Measurements from ENCODE around the gene NFAM1.

NFAM1 gene

GRCh38 chr22:42343121-42343454 lies 89.1 kb downstream of the NFAM1 start:
- Histone ChIP-seq H2AFZ (ENCODE audit: low read depth, low read length, severe bottlenecking) (no peak overlapping the region), H3K9ac (ENCODE audit: low read length) (no peak overlapping the region)
- TF ChIP-seq CTCF (IDR thresholded peaks at IDR 0.05; ENCODE audit: insufficient read depth, low read length, poor library complexity, severe bottlenecking), result no peak
- no peak for TF ChIP-seq EZH2phosphoT487 (conservative IDR thresholded peaks at IDR 0.05; ENCODE audit: low read length)

GRCh38 chr22:42342426-42343120 lies 89.6 kb downstream of the NFAM1 start:
- no peaks in the 10 kb centered on the region for H4K20me1 ChIP-seq (ENCODE audit: low read depth, low read length)
- no peaks in the 10 kb centered on the region for H3K9me2 ChIP-seq (replicated peaks; ENCODE audit: insufficient read depth, low read length)
- H3K27me3 ChIP-seq (ENCODE audit: low read length), result no peaks in the 10 kb centered on the region
- H3K4me3 ChIP-seq (ENCODE audit: insufficient read depth, low read length, poor library complexity, severe bottlenecking), result no peak overlapping the region
- no peaks in the 10 kb centered on the region for H3K79me2 ChIP-seq (ENCODE audit: insufficient read depth, low read length)
- H2AFZ ChIP-seq (ENCODE audit: low read depth, low read length, severe bottlenecking), result no peak overlapping the region
- no peaks in the 10 kb centered on the region for H3K36me3 ChIP-seq (ENCODE audit: low read length)
- no peaks in the 10 kb centered on the region for H3K9me3 ChIP-seq (ENCODE audit: insufficient read depth, low read length)
- no peak for TF ChIP-seq CTCF (IDR thresholded peaks at IDR 0.05; ENCODE audit: insufficient read depth, low read length, poor library complexity, severe bottlenecking)
- no peak for TF ChIP-seq EZH2phosphoT487 (conservative IDR thresholded peaks at IDR 0.05; ENCODE audit: low read length)
- H3K4me2 ChIP-seq (ENCODE audit: low read depth, low read length, poor library complexity, severe bottlenecking), result no peak overlapping the region
- no peaks in the 10 kb centered on the region for H3F3A ChIP-seq (ENCODE audit: insufficient read depth)
- H3K9ac ChIP-seq (ENCODE audit: low read length), result no peak overlapping the region
- no peak overlapping the region for H3K27ac ChIP-seq (ENCODE audit: low read depth, low read length)

More at GRCh38 chr22:42343121-42343454, 89.1 kb downstream of the NFAM1 start:
- H3F3A ChIP-seq (ENCODE audit: insufficient read depth), result no peaks in the 10 kb centered on the region
- no peaks in the 10 kb centered on the region for H3K36me3 ChIP-seq (ENCODE audit: low read length)
- no peak overlapping the region for H3K4me2 ChIP-seq (ENCODE audit: low read depth, low read length, poor library complexity, severe bottlenecking)
- H3K4me3 ChIP-seq (ENCODE audit: insufficient read depth, low read length, poor library complexity, severe bottlenecking), result no peak overlapping the region
- H3K27ac ChIP-seq (ENCODE audit: low read depth, low read length), result no peak overlapping the region
- no peaks in the 10 kb centered on the region for H4K20me1 ChIP-seq (ENCODE audit: low read depth, low read length)
- no peaks in the 10 kb centered on the region for H3K27me3 ChIP-seq (ENCODE audit: low read length)
- no peaks in the 10 kb centered on the region for H3K9me2 ChIP-seq (replicated peaks; ENCODE audit: insufficient read depth, low read length)
- H3K79me2 ChIP-seq (ENCODE audit: insufficient read depth, low read length), result no peaks in the 10 kb centered on the region
- H3K9me3 ChIP-seq (ENCODE audit: insufficient read depth, low read length), result no peaks in the 10 kb centered on the region

- no peaks in the 10 kb centered on the region for H3K27me3 ChIP-seq (ENCODE audit: low read length)
- H3K4me3 ChIP-seq (ENCODE audit: insufficient read depth, low read length, poor library complexity, severe bottlenecking), result no peak overlapping the region
- no peaks in the 10 kb centered on the region for H3K9me2 ChIP-seq (replicated peaks; ENCODE audit: insufficient read depth, low read length)
- no peak overlapping the region for H2AFZ ChIP-seq (ENCODE audit: low read depth, low read length, severe bottlenecking)
- no peak overlapping the region for H3K9ac ChIP-seq (ENCODE audit: low read length)
- no peaks in the 10 kb centered on the region for H3K9me3 ChIP-seq (ENCODE audit: insufficient read depth, low read length)
- H4K20me1 ChIP-seq (ENCODE audit: low read depth, low read length), result no peaks in the 10 kb centered on the region
- TF ChIP-seq EZH2phosphoT487 (conservative IDR thresholded peaks at IDR 0.05; ENCODE audit: low read length) (no peak), CTCF (IDR thresholded peaks at IDR 0.05; ENCODE audit: insufficient read depth, low read length, poor library complexity, severe bottlenecking) (no peak)
- no peak overlapping the region for H3K4me2 ChIP-seq (ENCODE audit: low read depth, low read length, poor library complexity, severe bottlenecking)
- H3K27ac ChIP-seq (ENCODE audit: low read depth, low read length), result no peak overlapping the region
- H3F3A ChIP-seq (ENCODE audit: insufficient read depth), result no peaks in the 10 kb centered on the region
- no peaks in the 10 kb centered on the region for H3K36me3 ChIP-seq (ENCODE audit: low read length)
- no peaks in the 10 kb centered on the region for H3K79me2 ChIP-seq (ENCODE audit: insufficient read depth, low read length)
These were observed 90.4 kb downstream of the NFAM1 start for GRCh38 chr22:42341779-42342178.
